Stimulated activated naive CD4-positive, alpha-beta T cell (primary cell): ENCODE data around the gene PRR15L.
"Not testable (repeated sequence)": the region's sequence is repeated elsewhere in the genome, so short reads cannot be mapped to it uniquely, and the experiment has no call there.

Source experiments
- DNase-seq, 6 experiments: peaks; one replicate each; lab custom pipeline; 2025; lab: John Stamatoyannopoulos, UW

Gene PRR15L

GRCh38 chr17:47957591-47958490 lies at the start of gene PRR15L:
Gene PRR15L, minus strand, starts transcription at chr17:47957883. Its CDS starts 4,649 bp downstream, at chr17:47953234.
- no peak for DNase-seq

GRCh38 chr17:48006936-48007709 lies 49.4 kb upstream of the PRR15L start:
- no peak for DNase-seq

GRCh38 chr17:48004983-48005382 lies 47.3 kb upstream of the PRR15L start:
- DNase-seq = no peak

GRCh38 chr17:48003417-48004151 lies 45.9 kb upstream of the PRR15L start:
- no peak for DNase-seq

- no peak for DNase-seq
Observed at GRCh38 chr17:48002916-48003416, 45.3 kb upstream of the PRR15L start.

GRCh38 chr17:48002266-48002915 lies 44.7 kb upstream of the PRR15L start:
- no peak for DNase-seq

GRCh38 chr17:48001657-48002056 lies 44.0 kb upstream of the PRR15L start:
- not testable (repeated sequence) for DNase-seq

GRCh38 chr17:48001197-48001596 lies 43.5 kb upstream of the PRR15L start:
- DNase-seq = no peak

- peak in 1 of 6 experiments; percentile 22 for DNase-seq
Observed at GRCh38 chr17:47999582-47999981, 41.9 kb upstream of the PRR15L start.

- DNase-seq = no peak
Observed at GRCh38 chr17:47998044-47998443, 40.4 kb upstream of the PRR15L start.

- DNase-seq = no peak
Observed at GRCh38 chr17:47997586-47997985, 39.9 kb upstream of the PRR15L start.

GRCh38 chr17:47996201-47996600 lies 38.5 kb upstream of the PRR15L start:
- DNase-seq = no peak

- DNase-seq = no peak
Observed at GRCh38 chr17:47995241-47995935, 37.7 kb upstream of the PRR15L start.

- no peak for DNase-seq
Observed at GRCh38 chr17:47994724-47995123, 37.0 kb upstream of the PRR15L start.

GRCh38 chr17:47993964-47994363 lies 36.3 kb upstream of the PRR15L start:
- no peak for DNase-seq

- DNase-seq = no peak
Observed at GRCh38 chr17:47993031-47993564, 35.4 kb upstream of the PRR15L start.

GRCh38 chr17:47992216-47992615 lies 34.5 kb upstream of the PRR15L start:
- no peak for DNase-seq

GRCh38 chr17:47990962-47991731 lies 33.5 kb upstream of the PRR15L start:
- DNase-seq = no peak

- DNase-seq = no peak
Observed at GRCh38 chr17:47989700-47990099, 32.0 kb upstream of the PRR15L start.

- no peak for DNase-seq
Observed at GRCh38 chr17:47989159-47989558, 31.5 kb upstream of the PRR15L start.
